ENCODE measurements around the gene IGSF23. TPM values are rescaled to one million over a fixed set of nuclear protein-coding genes. Genes with fewer than 3 reads are reported as not detected.
A peak's percentile ranks its signal among the peaks of the same experiment; 100 is the strongest.

IGSF23 gene
- total RNA-seq, 1 donor from 2014 or later: not detected

DNA sequence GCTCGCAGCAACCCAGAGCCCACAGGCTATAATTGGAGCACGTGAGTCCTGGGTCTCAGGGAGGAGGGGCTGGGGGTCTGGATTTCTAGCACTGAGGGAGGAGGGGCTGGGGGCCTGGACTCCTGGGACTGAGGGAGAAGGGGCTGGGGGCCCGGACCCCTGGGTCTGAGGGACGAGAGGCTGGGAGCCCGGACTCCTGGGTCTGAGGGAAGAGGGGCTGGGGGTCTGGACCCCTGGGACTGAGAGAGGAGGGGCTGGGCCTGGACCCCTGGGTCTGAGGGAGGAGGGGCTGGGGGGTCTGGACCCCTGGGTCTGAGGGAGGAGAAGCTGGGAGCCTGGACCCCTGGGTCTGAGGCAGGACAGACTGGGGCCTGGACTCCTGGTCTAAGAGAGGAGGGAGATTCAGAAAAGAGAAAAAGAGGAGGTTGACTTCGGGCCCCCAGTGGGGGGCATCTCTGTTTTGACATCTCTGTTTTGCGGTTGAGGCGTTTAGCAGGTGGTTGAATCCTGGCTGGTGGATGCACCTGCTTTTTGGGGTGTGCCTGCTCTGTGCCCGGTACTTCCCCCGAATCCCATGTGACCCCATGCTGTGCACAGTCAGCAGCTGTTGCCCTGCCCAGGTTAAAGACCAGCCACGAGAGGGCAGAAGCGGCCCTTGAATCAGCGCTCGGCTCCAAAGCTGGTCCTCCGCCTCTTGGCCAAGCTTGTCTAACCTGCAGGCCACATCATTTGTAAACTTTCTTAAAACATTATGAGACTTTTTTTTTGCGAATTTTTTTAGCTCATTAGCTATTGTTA is 40.8 kb downstream of the IGSF23 start:
- no peak overlapping the region for H3K27ac ChIP-seq
- no peaks in the 10 kb centered on the region for H3K4me1 ChIP-seq
- H3K9me3 ChIP-seq: no peaks in the 10 kb centered on the region
- no peaks in the 10 kb centered on the region for H3K27me3 ChIP-seq
- peak; percentile 26 to 78 for DNase-seq (ENCODE audit: low spot score in 2 of 2)
- H3K36me3 ChIP-seq: peaks cover 58 to 74% of the 10 kb centered on the region in 2 donors
- H3K4me3 ChIP-seq: no peak overlapping the region
- TF ChIP-seq, protein P1, sequence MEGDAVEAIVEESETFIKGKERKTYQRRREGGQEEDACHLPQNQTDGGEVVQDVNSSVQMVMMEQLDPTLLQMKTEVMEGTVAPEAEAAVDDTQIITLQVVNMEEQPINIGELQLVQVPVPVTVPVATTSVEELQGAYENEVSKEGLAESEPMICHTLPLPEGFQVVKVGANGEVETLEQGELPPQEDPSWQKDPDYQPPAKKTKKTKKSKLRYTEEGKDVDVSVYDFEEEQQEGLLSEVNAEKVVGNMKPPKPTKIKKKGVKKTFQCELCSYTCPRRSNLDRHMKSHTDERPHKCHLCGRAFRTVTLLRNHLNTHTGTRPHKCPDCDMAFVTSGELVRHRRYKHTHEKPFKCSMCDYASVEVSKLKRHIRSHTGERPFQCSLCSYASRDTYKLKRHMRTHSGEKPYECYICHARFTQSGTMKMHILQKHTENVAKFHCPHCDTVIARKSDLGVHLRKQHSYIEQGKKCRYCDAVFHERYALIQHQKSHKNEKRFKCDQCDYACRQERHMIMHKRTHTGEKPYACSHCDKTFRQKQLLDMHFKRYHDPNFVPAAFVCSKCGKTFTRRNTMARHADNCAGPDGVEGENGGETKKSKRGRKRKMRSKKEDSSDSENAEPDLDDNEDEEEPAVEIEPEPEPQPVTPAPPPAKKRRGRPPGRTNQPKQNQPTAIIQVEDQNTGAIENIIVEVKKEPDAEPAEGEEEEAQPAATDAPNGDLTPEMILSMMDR (IDR thresholded peaks at IDR 0.05): peak; percentile 22 to 61 (median 47)
- intact Hi-C loops (cut with DNase I): no loop called here

DNA sequence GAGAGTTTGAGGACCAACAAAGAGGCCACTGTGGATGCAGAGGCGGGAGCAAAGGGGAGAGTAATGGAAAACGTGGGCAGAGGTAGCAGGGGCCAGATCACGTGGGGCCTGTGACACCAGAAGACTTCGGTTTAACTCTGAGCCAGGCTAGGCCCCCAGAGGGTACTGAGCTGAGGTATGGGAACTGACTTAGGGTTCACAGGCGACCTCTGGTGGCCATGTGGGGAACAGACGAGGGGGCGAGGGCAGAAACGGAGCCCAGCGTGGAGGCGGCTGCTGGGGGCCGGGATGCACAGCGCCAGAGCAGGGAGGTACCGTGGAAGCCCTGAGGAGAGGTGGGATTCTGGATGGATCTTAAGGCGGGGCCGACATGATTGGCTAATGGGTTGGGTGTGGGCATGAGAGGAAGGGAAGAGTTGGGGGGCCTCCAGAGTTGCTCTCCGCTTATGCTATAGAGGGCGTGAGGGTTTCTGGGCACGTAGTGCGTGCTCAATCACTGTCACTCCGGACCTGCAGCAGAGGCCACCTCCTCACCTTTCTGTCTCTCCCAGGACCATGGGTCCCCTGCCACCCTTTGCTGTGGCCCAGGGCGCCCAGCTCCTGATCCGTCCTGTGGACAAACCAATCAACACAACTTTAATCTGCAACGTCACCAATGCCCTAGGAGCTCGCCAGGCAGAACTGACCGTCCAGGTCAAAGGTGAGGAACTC is 44.0 kb downstream of the IGSF23 start:
- no peak overlapping the region for H3K27ac ChIP-seq
- H3K4me3 ChIP-seq: no peak overlapping the region
- peak in 1 of 2 donors; percentile 78 for DNase-seq (ENCODE audit: low spot score in 2 of 2)
- H3K36me3 ChIP-seq: peaks cover 57 to 80% of the 10 kb centered on the region in 2 donors
- intact Hi-C loops (cut with DNase I): loop anchor here (1.0 to 5.0 kb wide), 2 partner anchors 70 to 86 kb away; no protein-coding TSS in a partner anchor
- no peaks in the 10 kb centered on the region for H3K27me3 ChIP-seq
- no peaks in the 10 kb centered on the region for H3K9me3 ChIP-seq
- no peaks in the 10 kb centered on the region for H3K4me1 ChIP-seq
- TF ChIP-seq, protein P1 (IDR thresholded peaks at IDR 0.05): peak; percentile 71 to 92 (median 88)

DNA sequence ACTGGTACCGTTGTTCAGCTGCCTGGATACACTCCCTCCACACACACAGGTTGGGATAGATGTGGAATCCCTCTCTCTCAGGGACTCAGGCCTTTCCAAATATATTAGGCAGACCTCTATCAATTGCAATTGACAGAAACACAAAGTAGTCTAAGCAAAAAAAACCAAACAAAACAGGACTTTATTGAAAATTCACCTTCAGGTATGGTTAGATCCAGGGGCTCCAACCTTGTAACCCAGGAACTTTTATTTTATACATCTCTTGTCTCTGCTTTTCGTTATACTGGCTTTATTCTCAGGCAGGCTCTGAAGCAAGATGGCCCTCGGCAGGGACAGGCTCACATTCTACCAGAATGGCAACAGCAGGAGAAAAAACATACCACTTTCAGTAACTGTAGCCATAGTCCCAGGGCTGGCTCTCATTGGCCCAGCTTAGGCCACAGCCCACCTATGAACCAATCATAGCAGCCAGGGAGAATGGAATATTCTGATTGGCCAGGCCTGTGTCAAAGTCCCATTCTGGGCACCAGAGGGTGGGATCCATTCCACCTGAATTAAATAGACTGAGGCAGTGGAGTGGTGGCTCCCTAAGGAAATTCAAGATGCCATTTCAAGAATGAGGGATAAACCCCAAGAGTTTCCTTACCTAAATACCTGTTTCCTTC is 44.8 kb downstream of the IGSF23 start:
- Histone ChIP-seq H3K27me3 (no peaks in the 10 kb centered on the region), H3K4me3 (no peak overlapping the region), H3K4me1 (no peaks in the 10 kb centered on the region), H3K36me3 (peaks cover 51 to 79% of the 10 kb centered on the region in 2 donors), H3K9me3 (no peaks in the 10 kb centered on the region), H3K27ac (no peak overlapping the region)
- no peak for DNase-seq (ENCODE audit: low spot score in 2 of 2)
- TF ChIP-seq, protein P1 (IDR thresholded peaks at IDR 0.05): no peak
- intact Hi-C loops (cut with DNase I): loop anchor here (5.0 kb wide), 1 partner anchor 71 kb away; no protein-coding TSS in a partner anchor

DNA sequence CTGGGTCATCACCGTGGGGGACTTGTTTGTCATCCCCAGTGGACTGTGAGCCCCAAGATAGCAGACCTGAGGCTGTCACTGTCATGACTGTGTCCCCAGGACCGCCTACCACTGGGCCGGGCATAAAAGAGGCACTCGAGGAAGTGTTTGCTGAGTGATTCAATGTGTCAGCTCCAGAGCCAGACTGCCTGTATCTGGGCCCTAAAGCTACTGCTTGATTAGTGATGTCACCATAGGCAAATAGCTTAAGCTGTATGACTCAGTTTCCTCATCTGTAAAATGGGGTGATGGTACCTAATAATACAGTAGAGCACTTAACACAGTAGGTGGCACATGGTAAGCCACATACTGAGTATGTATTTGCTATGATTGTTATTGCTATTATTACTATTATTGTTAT is 46.7 kb downstream of the IGSF23 start:
- no peaks in the 10 kb centered on the region for H3K27me3 ChIP-seq
- DNase-seq (ENCODE audit: low spot score in 2 of 2): no peak
- no peak overlapping the region for H3K4me3 ChIP-seq
- no peaks in the 10 kb centered on the region for H3K9me3 ChIP-seq
- peaks cover 43 to 70% of the 10 kb centered on the region in 2 donors for H3K36me3 ChIP-seq
- no peaks in the 10 kb centered on the region for H3K4me1 ChIP-seq
- intact Hi-C loops (cut with DNase I): no loop called here
- no peak overlapping the region for H3K27ac ChIP-seq
- TF ChIP-seq, protein P1 (IDR thresholded peaks at IDR 0.05): no peak

DNA sequence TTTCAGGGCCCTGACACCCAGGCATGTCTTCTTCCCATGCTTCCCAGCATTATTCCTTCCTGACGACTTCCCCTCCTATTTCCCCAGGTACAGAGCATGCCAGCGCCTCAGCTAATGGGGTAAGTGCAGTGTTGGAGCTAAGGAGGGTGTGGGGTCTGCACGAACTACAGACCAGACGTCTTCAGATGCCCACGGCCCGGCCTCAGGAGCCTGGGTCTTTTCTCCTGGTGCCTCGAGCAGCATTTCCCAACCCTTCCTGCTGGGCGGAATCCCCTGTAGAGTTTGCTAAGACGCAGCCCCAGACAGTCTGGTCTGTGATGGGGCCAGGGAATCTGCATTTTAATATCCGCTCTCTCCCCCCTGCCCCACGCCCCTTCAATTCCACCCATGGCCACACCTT is 47.8 kb downstream of the IGSF23 start:
- intact Hi-C loops (cut with DNase I): no loop called here
- no peaks in the 10 kb centered on the region for H3K4me1 ChIP-seq
- TF ChIP-seq, protein P1 (IDR thresholded peaks at IDR 0.05): no peak
- no peak overlapping the region for H3K27ac ChIP-seq
- H3K27me3 ChIP-seq: no peaks in the 10 kb centered on the region
- H3K36me3 ChIP-seq: peaks cover 40 to 59% of the 10 kb centered on the region in 2 donors
- no peak for DNase-seq (ENCODE audit: low spot score in 2 of 2)
- H3K9me3 ChIP-seq: no peaks in the 10 kb centered on the region
- no peak overlapping the region for H3K4me3 ChIP-seq
